Heart left ventricle (tissue), 13 donors: ENCODE measurements around the gene DAD1.

Source experiments
- POLR2A ChIP-seq, 2 donors: fragments of 450-650 bp; IDR thresholded peaks; one replicate each; pipeline ENCODE4 v1.6.1; 2017; ENCODE audit warnings: antibody characterized with exemption in 2 of 2, mild to moderate bottlenecking in 2 of 2, moderate library complexity in 2 of 2
- TF ChIP-seq, protein P1 (sequence below), 12 donors: fragments of 200-600 bp; sonication (generic) in 4 of 12; IDR thresholded peaks; one replicate each; pipeline versions ENCODE4 v1.5.0 to v1.8.0; 2018 to 2022; ENCODE audit warnings: antibody characterized with exemption in 12 of 12, mild to moderate bottlenecking in 5 of 12
- donor health status: ischemic (EF 13 %, LVEDD 7.1; RV severe dilation, severe dysfunction).
- donor health status: DM: no; HTN: yes; CAD: no.
- donor health status: DM: no; HTN: no; CAD: no.
- donor health status: ischemic (EF 25% LVEDD 6.9; RV normal size, moderate dysfunction).
- donor health status: ischemic (EF 25% LVEDD 5.7; RV mildly dilated, moderate dysfunction).
- donor health status: ischemic (EF 35%, LVEDD 5.7; RV mildly dilated, moderate dysfunction).
- donor health status: nonischemic (EF 11% LVEDD 7.7; RV severe dilation, severe dysfunction).
- donor health status: DM: yes; HTN: yes; CAD: no.
- donor health status: PGD.
- donor health status: ischemic (EF 29% LVEDD 5.4; RV normal size, mild dysfunction).
- donor health status: nonischemic (EF 23%, LVEDD 6.1; RV moderate dilation, normal function).

DNA sequence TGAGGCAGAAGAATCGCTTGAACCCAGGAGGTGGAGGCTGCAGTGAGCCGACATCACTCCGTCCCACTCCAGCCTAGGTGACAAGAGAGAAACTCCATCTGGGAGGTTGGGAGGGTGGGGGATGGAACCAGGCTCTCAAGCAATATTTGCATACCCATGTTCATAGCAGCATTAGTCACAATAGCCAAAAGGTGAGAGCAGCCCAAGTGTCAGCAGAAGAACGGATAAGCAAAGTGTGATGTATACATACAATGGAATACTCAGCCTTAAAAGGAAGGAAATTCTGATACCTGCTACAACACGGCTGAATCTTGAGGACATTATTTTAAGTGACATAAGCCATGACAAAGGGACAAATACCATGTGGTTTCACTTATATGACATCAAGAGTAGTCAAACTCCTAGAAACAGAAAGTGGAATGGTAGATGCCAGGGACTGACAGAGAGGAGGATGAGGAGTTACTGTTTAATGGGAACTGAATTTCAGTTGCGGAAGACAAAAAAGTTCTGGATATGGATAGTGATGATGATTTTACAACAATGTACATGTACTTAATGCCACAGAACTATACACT lies 11.6 kb downstream of the DAD1 start:
- TF ChIP-seq, protein P1, sequence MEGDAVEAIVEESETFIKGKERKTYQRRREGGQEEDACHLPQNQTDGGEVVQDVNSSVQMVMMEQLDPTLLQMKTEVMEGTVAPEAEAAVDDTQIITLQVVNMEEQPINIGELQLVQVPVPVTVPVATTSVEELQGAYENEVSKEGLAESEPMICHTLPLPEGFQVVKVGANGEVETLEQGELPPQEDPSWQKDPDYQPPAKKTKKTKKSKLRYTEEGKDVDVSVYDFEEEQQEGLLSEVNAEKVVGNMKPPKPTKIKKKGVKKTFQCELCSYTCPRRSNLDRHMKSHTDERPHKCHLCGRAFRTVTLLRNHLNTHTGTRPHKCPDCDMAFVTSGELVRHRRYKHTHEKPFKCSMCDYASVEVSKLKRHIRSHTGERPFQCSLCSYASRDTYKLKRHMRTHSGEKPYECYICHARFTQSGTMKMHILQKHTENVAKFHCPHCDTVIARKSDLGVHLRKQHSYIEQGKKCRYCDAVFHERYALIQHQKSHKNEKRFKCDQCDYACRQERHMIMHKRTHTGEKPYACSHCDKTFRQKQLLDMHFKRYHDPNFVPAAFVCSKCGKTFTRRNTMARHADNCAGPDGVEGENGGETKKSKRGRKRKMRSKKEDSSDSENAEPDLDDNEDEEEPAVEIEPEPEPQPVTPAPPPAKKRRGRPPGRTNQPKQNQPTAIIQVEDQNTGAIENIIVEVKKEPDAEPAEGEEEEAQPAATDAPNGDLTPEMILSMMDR (IDR thresholded peaks at IDR 0.05) = no peak
- TF ChIP-seq POLR2A (IDR thresholded peaks at IDR 0.05) = no peak
